Measurements from ENCODE around the gene STAM2. TPM values are rescaled to one million over a fixed set of nuclear protein-coding genes. Genes with fewer than 3 reads are reported as not detected.
A peak's percentile ranks its signal among the peaks of the same experiment; 100 is the strongest.

The STAM2 gene
- 20.4 TPM for polyA plus RNA-seq (2013, experiment 1 of 2)
- 20.7 TPM for polyA plus RNA-seq (2013, experiment 2 of 2)

DNA sequence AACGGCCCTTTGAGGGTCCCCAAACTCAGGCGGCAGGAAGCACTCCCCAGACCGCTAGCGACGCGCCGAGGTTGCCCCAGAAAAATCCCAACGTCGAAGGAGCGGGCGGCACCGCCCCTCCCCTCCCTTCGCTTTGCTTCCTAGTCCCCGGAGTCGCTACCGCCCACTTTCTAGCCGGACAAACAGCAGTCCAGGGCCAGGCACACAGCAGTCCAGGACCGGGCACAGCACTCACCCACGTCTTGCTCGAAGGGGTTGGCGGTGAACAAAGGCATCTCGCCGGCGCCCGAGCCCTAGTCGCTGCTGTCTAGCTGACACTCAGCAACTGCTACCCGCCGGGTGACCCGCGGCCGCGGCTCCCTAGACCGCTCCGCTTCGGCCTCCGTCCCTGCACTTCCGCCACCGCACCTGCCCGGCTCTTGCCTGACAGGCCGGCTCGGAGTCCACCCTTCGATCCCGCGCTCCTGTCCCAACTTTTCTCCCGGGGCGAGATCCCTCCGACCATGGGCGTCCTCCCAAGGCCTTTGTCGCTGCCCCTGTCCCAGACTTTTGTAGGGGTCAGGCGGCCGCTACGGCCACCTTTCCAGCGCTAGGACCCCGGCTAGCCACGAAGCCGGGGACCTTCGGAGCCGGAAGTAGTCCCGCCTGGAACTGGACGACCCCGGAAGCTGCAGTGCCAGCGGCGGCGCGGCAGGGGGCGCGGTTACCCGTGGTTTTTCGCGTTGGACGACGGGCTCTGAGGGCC lies at the start of gene STAM2:
STAM2 (minus strand) TSS at position 396 of the 745 bp plus-strand sequence; CDS start at position 275, 121 bp downstream.
- WGBS, 2 experiments (ENCODE audit: insufficient coverage in 2 of 2), result 0% methylated on average over 72 of the region's 72 CpGs
- Histone ChIP-seq H3K4me3 (ENCODE audit: extremely low read depth, insufficient read depth, low read length, poor library complexity, severe bottlenecking) (peak within 1 kb of the TSS; percentile 75), H3K36me3 (ENCODE audit: control insufficient read depth, insufficient read depth, low read length) (no peaks in the 10 kb centered on the region), H3K27ac (ENCODE audit: low read depth, low read length, severe bottlenecking) (peak within 1 kb of the TSS; percentile 99), H3K9me3 (ENCODE audit: control insufficient read depth, low read length) (no peaks in the 10 kb centered on the region), H3K4me1 (ENCODE audit: control insufficient read depth, insufficient read depth, low read length, poor library complexity, severe bottlenecking) (no peaks in the 10 kb centered on the region)

- H3K9me3 ChIP-seq (ENCODE audit: control insufficient read depth, low read length), result no peaks in the 10 kb centered on the region
- no peaks in the 10 kb centered on the region for H3K36me3 ChIP-seq (ENCODE audit: control insufficient read depth, insufficient read depth, low read length)
- no peak overlapping the region for H3K27ac ChIP-seq (ENCODE audit: low read depth, low read length, severe bottlenecking)
- H3K4me1 ChIP-seq (ENCODE audit: control insufficient read depth, insufficient read depth, low read length, poor library complexity, severe bottlenecking), result no peaks in the 10 kb centered on the region
- WGBS, 2 experiments (ENCODE audit: insufficient coverage in 2 of 2), result 86 to 90% methylated on average over 1 to 2 of the region's 2 CpGs
- H3K4me3 ChIP-seq (ENCODE audit: extremely low read depth, insufficient read depth, low read length, poor library complexity, severe bottlenecking), result no peak overlapping the region
Observed at GRCh38 chr2:152223977-152224376, 48.4 kb upstream of the STAM2 start.

DNA sequence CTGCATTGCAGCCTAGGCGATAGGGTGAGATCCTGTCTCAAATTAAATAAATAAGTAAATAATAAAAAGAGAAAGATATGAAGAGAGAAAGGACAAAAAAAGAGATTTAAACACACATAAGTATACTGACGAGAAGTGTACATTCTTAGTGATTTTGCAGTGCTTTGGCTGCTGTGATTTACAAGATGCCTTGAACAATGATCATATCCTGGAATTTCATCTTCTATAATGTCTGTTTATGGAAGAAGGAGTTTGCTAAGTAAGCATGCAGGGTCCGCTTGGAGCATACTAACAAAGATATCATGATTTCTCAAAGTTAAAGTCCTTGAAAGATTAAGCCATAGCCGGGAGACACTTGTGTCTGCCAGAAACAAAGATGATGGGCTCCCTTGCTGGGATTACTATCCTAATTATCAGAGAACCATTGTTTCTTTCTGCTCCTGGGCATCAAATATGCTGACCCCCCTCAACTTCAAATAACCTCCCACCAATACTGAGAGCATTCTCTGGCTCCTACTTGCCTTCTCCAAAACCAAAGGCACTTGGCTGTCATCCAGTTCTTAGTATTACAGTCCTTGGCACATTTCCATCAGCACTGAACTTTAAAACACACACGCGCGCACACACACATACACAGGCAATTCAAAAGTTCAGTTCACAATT lies 47.5 kb upstream of the STAM2 start:
- no peak overlapping the region for H3K4me3 ChIP-seq (ENCODE audit: extremely low read depth, insufficient read depth, low read length, poor library complexity, severe bottlenecking)
- WGBS, 2 experiments (ENCODE audit: insufficient coverage in 2 of 2), result 72 to 88% methylated on average over 1 to 3 of the region's 7 CpGs

GRCh38 chr2:152221839-152222238 lies 46.3 kb upstream of the STAM2 start:
- no peaks in the 10 kb centered on the region for H3K36me3 ChIP-seq (ENCODE audit: control insufficient read depth, insufficient read depth, low read length)
- H3K4me3 ChIP-seq (ENCODE audit: extremely low read depth, insufficient read depth, low read length, poor library complexity, severe bottlenecking), result no peak overlapping the region
- no peak overlapping the region for H3K27ac ChIP-seq (ENCODE audit: low read depth, low read length, severe bottlenecking)
- H3K9me3 ChIP-seq (ENCODE audit: control insufficient read depth, low read length), result no peaks in the 10 kb centered on the region
- H3K4me1 ChIP-seq (ENCODE audit: control insufficient read depth, insufficient read depth, low read length, poor library complexity, severe bottlenecking), result no peaks in the 10 kb centered on the region
- WGBS, 2 experiments (ENCODE audit: insufficient coverage in 2 of 2), result 80 to 100% methylated on average over 1 to 3 of the region's 3 CpGs

More for the DNA sequence above, 47.5 kb upstream of the STAM2 start:
- Histone ChIP-seq H3K36me3 (ENCODE audit: control insufficient read depth, insufficient read depth, low read length) (no peaks in the 10 kb centered on the region), H3K4me1 (ENCODE audit: control insufficient read depth, insufficient read depth, low read length, poor library complexity, severe bottlenecking) (no peaks in the 10 kb centered on the region), H3K9me3 (ENCODE audit: control insufficient read depth, low read length) (no peaks in the 10 kb centered on the region), H3K27ac (ENCODE audit: low read depth, low read length, severe bottlenecking) (no peak overlapping the region)

GRCh38 chr2:152219077-152219828 lies 43.7 kb upstream of the STAM2 start:
- H3K4me3 ChIP-seq (ENCODE audit: extremely low read depth, insufficient read depth, low read length, poor library complexity, severe bottlenecking), result no peak overlapping the region
- H3K27ac ChIP-seq (ENCODE audit: low read depth, low read length, severe bottlenecking), result no peak overlapping the region
- WGBS, 2 experiments (ENCODE audit: insufficient coverage in 2 of 2), result no CpG with 5 or more reads among the region's 4 CpGs
- H3K36me3 ChIP-seq (ENCODE audit: control insufficient read depth, insufficient read depth, low read length), result no peaks in the 10 kb centered on the region
- no peaks in the 10 kb centered on the region for H3K4me1 ChIP-seq (ENCODE audit: control insufficient read depth, insufficient read depth, low read length, poor library complexity, severe bottlenecking)
- H3K9me3 ChIP-seq (ENCODE audit: control insufficient read depth, low read length), result no peaks in the 10 kb centered on the region

DNA sequence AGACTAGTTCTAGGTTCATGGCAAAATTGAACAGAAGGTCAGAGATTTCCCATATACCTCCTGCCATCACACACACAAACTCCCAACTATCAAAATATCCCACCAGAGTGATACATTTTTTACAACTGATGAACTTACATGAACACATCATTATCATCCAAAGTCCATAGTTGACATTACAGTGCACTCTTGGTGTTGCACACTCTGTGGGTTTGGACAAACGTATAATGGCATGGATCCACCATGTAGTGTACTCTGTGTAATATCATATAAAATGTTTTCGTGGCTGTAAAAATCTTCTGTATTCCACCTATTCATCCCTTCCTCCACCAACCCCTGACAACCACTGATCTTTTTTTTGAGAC lies 25.9 kb upstream of the STAM2 start:
- WGBS, 2 experiments (ENCODE audit: insufficient coverage in 2 of 2), result 100% methylated on average over 2 of the region's 2 CpGs; no CpG with 5 or more reads in 1 of the 2 experiments

GRCh38 chr2:152200565-152201465 lies 25.3 kb upstream of the STAM2 start:
- 38 to 45% methylated on average over 5 to 7 of the region's 9 CpGs for WGBS, 2 experiments (ENCODE audit: insufficient coverage in 2 of 2)
- peaks cover 11% of the 10 kb centered on the region for H3K4me1 ChIP-seq (ENCODE audit: control insufficient read depth, insufficient read depth, low read length, poor library complexity, severe bottlenecking)
- H3K4me3 ChIP-seq (ENCODE audit: extremely low read depth, insufficient read depth, low read length, poor library complexity, severe bottlenecking), result no peak overlapping the region
- H3K27ac ChIP-seq (ENCODE audit: low read depth, low read length, severe bottlenecking), result peak overlapping the region; percentile 70
- no peaks in the 10 kb centered on the region for H3K9me3 ChIP-seq (ENCODE audit: control insufficient read depth, low read length)
- no peaks in the 10 kb centered on the region for H3K36me3 ChIP-seq (ENCODE audit: control insufficient read depth, insufficient read depth, low read length)

More for the DNA sequence above, 25.9 kb upstream of the STAM2 start:
- H3K4me3 ChIP-seq (ENCODE audit: extremely low read depth, insufficient read depth, low read length, poor library complexity, severe bottlenecking), result no peak overlapping the region
- no peaks in the 10 kb centered on the region for H3K36me3 ChIP-seq (ENCODE audit: control insufficient read depth, insufficient read depth, low read length)
- no peak overlapping the region for H3K27ac ChIP-seq (ENCODE audit: low read depth, low read length, severe bottlenecking)
- no peaks in the 10 kb centered on the region for H3K9me3 ChIP-seq (ENCODE audit: control insufficient read depth, low read length)
- peaks cover 11% of the 10 kb centered on the region for H3K4me1 ChIP-seq (ENCODE audit: control insufficient read depth, insufficient read depth, low read length, poor library complexity, severe bottlenecking)

GRCh38 chr2:152200101-152200500 lies 24.5 kb upstream of the STAM2 start:
- no peak overlapping the region for H3K4me3 ChIP-seq (ENCODE audit: extremely low read depth, insufficient read depth, low read length, poor library complexity, severe bottlenecking)
- WGBS, 2 experiments (ENCODE audit: insufficient coverage in 2 of 2), result 100% methylated on average over 2 to 3 of the region's 4 CpGs
- H3K27ac ChIP-seq (ENCODE audit: low read depth, low read length, severe bottlenecking), result no peak overlapping the region
- peaks cover 11% of the 10 kb centered on the region for H3K4me1 ChIP-seq (ENCODE audit: control insufficient read depth, insufficient read depth, low read length, poor library complexity, severe bottlenecking)
- no peaks in the 10 kb centered on the region for H3K36me3 ChIP-seq (ENCODE audit: control insufficient read depth, insufficient read depth, low read length)
- no peaks in the 10 kb centered on the region for H3K9me3 ChIP-seq (ENCODE audit: control insufficient read depth, low read length)

- H3K4me1 ChIP-seq (ENCODE audit: control insufficient read depth, insufficient read depth, low read length, poor library complexity, severe bottlenecking), result peaks cover 11% of the 10 kb centered on the region
- WGBS, 2 experiments (ENCODE audit: insufficient coverage in 2 of 2), result 89 to 95% methylated on average over 1 to 2 of the region's 2 CpGs
- no peak overlapping the region for H3K27ac ChIP-seq (ENCODE audit: low read depth, low read length, severe bottlenecking)
Observed at GRCh38 chr2:152198499-152198898, 22.9 kb upstream of the STAM2 start.

More at GRCh38 chr2:152198499-152198898, 22.9 kb upstream of the STAM2 start:
- Histone ChIP-seq H3K36me3 (ENCODE audit: control insufficient read depth, insufficient read depth, low read length) (no peaks in the 10 kb centered on the region), H3K9me3 (ENCODE audit: control insufficient read depth, low read length) (no peaks in the 10 kb centered on the region), H3K4me3 (ENCODE audit: extremely low read depth, insufficient read depth, low read length, poor library complexity, severe bottlenecking) (no peak overlapping the region)
